Esophagus muscularis mucosa (tissue), 4 donors: ENCODE measurements around the gene MRC2. TPM values are rescaled to one million over a fixed set of nuclear protein-coding genes. Genes with fewer than 3 reads are reported as not detected.

ENCODE experiments used
- DNase-seq: peaks from one replicate; pipeline ENCODE4 v3.0.0-alpha.2; 2017; ENCODE audit errors: extremely low spot score
- H3K27ac ChIP-seq, 4 donors: fragments of 200-600 bp; sonication (generic); replicated peaks in 1 of 4; 1 replicate in 3 of 4; 2 replicates in 1 of 4; pipeline ENCODE4 v1.5.1; 2016 to 2019; ENCODE audit warnings: mild to moderate bottlenecking in 1 of 4
- H3K27me3 ChIP-seq, 4 donors: fragments of 200-600 bp; sonication (generic); one replicate each; pipeline versions ENCODE4 v1.5.1 to v1.6.0; 2016 to 2019
- H3K36me3 ChIP-seq, 4 donors: fragments of 200-600 bp; sonication (generic); one replicate each; pipeline ENCODE4 v1.5.1; 2016 to 2019
- H3K4me1 ChIP-seq, 4 donors: fragments of 200-600 bp; sonication (generic); one replicate each; pipeline ENCODE4 v1.5.1; 2016 to 2019
- H3K4me3 ChIP-seq, 4 donors: fragments of 200-600 bp; sonication (generic); 1 replicate in 2 of 4; 2 replicates in 2 of 4; pipeline ENCODE4 v1.5.1; 2016 to 2019; ENCODE audit warnings: mild to moderate bottlenecking in 4 of 4, moderate library complexity in 1 of 4
- H3K9me3 ChIP-seq, 4 donors: fragments of 200-600 bp; sonication (generic); 1 replicate in 3 of 4; 2 replicates in 1 of 4; pipeline ENCODE4 v1.5.1; 2016 to 2019
- CTCF ChIP-seq, 3 experiments: fragments of 200-600 bp in 2 of 3; fragments of 450-650 bp in 1 of 3; sonication (generic) in 2 of 3; IDR thresholded peaks; one replicate each; pipeline ENCODE4 v1.5.1; 2017 to 2019; ENCODE audit warnings: antibody characterized with exemption in 3 of 3, mild to moderate bottlenecking in 2 of 3, moderate library complexity in 1 of 3
- EP300 ChIP-seq: sonication (generic); formaldehyde crosslinking; IDR thresholded peaks from one replicate; pipeline ENCODE4 v1.6.1; 2017; ENCODE audit warnings: antibody characterized with exemption
- POLR2A ChIP-seq: fragments of 450-650 bp; IDR thresholded peaks from one replicate; pipeline ENCODE4 v1.6.1; 2017; ENCODE audit warnings: antibody characterized with exemption, moderate library complexity, mild to moderate bottlenecking, low read depth
- POLR2AphosphoS5 ChIP-seq, 2 donors: sonication (generic); formaldehyde crosslinking; IDR thresholded peaks; one replicate each; pipeline ENCODE4 v1.6.1; 2017; ENCODE audit warnings: antibody characterized with exemption in 2 of 2
- WGBS: methylation state at CpG from one replicate; pipeline ENCODE4 v1.1.5; 2018; 5-methylcytosine and 5-hydroxymethylcytosine counted together
- intact Hi-C: fragments of 100-400 bp; cut with DNase I; formaldehyde crosslinking; loops from one replicate; pipeline ENCODE4 v1.15.1; 2023
- total RNA-seq, 4 donors: library from RNA; depleted of rRNA; stranded (reverse); fragments of >200 nt; gene quantifications; one replicate each; pipeline versions ENCODE4 v1.1.0 to v1.2.1, GENCODE V29; 2016

The MRC2 gene
- total RNA-seq, 4 donors from 2014 or later, result 31.0 to 57.7 (median 40.4) TPM

- DNase-seq, result no peak
- 60% methylated on average over 11 of the region's 12 CpGs for WGBS
- Histone ChIP-seq H3K9me3 (no peaks in the 10 kb centered on the region), H3K4me3 (no peak overlapping the region), H3K27me3 (no peaks in the 10 kb centered on the region), H3K4me1 (peaks cover 6 to 21% (median 15%) of the 10 kb centered on the region in 4 donors), H3K27ac (no peak overlapping the region), H3K36me3 (peaks cover 0 to 4% (median 0%) of the 10 kb centered on the region in 4 donors)
- TF ChIP-seq CTCF (IDR thresholded peaks at IDR 0.05), result no peak
- no peak for TF ChIP-seq POLR2A
- TF ChIP-seq POLR2AphosphoS5 (IDR thresholded peaks at IDR 0.05), result no peak
- TF ChIP-seq EP300, result no peak
- intact Hi-C loops, result no loop called here
Measured at GRCh38 chr17:62675260-62675659, 47.8 kb downstream of the MRC2 start.

- no peak for TF ChIP-seq EP300
- intact Hi-C loops, result no loop called here
- no peak for DNase-seq
- no peak overlapping the region for H3K4me3 ChIP-seq
- peaks cover 0 to 9% (median 1%) of the 10 kb centered on the region in 4 donors for H3K36me3 ChIP-seq
- H3K27ac ChIP-seq, result no peak overlapping the region
- 81% methylated on average over 3 of the region's 4 CpGs for WGBS
- peaks cover 6 to 21% (median 15%) of the 10 kb centered on the region in 4 donors for H3K4me1 ChIP-seq
- no peaks in the 10 kb centered on the region for H3K9me3 ChIP-seq
- no peaks in the 10 kb centered on the region for H3K27me3 ChIP-seq
Measured at GRCh38 chr17:62675701-62676100, 48.2 kb downstream of the MRC2 start.

GRCh38 chr17:62676231-62676943 lies 48.9 kb downstream of the MRC2 start:
- TF ChIP-seq POLR2AphosphoS5 (IDR thresholded peaks at IDR 0.05), result no peak
- TF ChIP-seq CTCF (IDR thresholded peaks at IDR 0.05), result no peak
- TF ChIP-seq EP300, result no peak
- TF ChIP-seq POLR2A, result no peak
- intact Hi-C loops, result no loop called here
- 92% methylated on average over 16 of the region's 16 CpGs for WGBS
- DNase-seq, result no peak
- H3K9me3 ChIP-seq, result no peaks in the 10 kb centered on the region
- H3K4me1 ChIP-seq, result peaks cover 6 to 21% (median 15%) of the 10 kb centered on the region in 4 donors
- peaks cover 0 to 13% (median 2%) of the 10 kb centered on the region in 4 donors for H3K36me3 ChIP-seq
- no peaks in the 10 kb centered on the region for H3K27me3 ChIP-seq
- no peak overlapping the region for H3K27ac ChIP-seq
- H3K4me3 ChIP-seq, result no peak overlapping the region

- WGBS, result 93% methylated on average over 9 of the region's 18 CpGs
- no peak for DNase-seq
- Histone ChIP-seq H3K4me1 (peaks cover under 1 to 17% (median 14%) of the 10 kb centered on the region in 4 donors), H3K36me3 (peaks cover 0 to 13% (median 2%) of the 10 kb centered on the region in 4 donors), H3K27ac (no peak overlapping the region), H3K9me3 (no peaks in the 10 kb centered on the region), H3K27me3 (no peaks in the 10 kb centered on the region), H3K4me3 (no peak overlapping the region)
- intact Hi-C loops, result no loop called here
- no peak for TF ChIP-seq EP300
Measured at GRCh38 chr17:62676952-62677596, 49.6 kb downstream of the MRC2 start.

GRCh38 chr17:62678214-62678919 lies 50.9 kb downstream of the MRC2 start:
- H3K36me3 ChIP-seq, result peaks cover 0 to 13% (median 2%) of the 10 kb centered on the region in 4 donors
- H3K27me3 ChIP-seq, result no peaks in the 10 kb centered on the region
- peaks cover 0 to 17% (median 12%) of the 10 kb centered on the region in 4 donors for H3K4me1 ChIP-seq
- H3K4me3 ChIP-seq, result no peak overlapping the region
- intact Hi-C loops, result no loop called here
- 90% methylated on average over 6 of the region's 10 CpGs for WGBS
- H3K9me3 ChIP-seq, result no peaks in the 10 kb centered on the region
- no peak for TF ChIP-seq EP300
- no peak for DNase-seq
- no peak overlapping the region for H3K27ac ChIP-seq

- Histone ChIP-seq H3K4me3 (no peak overlapping the region), H3K27ac (no peak overlapping the region), H3K9me3 (no peaks in the 10 kb centered on the region), H3K36me3 (peaks cover 0 to 13% (median 2%) of the 10 kb centered on the region in 4 donors), H3K4me1 (peaks cover 0 to 9% (median 6%) of the 10 kb centered on the region in 4 donors), H3K27me3 (no peaks in the 10 kb centered on the region)
- intact Hi-C loops, result no loop called here
- no peak for TF ChIP-seq EP300
- no peak for TF ChIP-seq POLR2A
- TF ChIP-seq CTCF (IDR thresholded peaks at IDR 0.05), result no peak
- no peak for TF ChIP-seq POLR2AphosphoS5 (IDR thresholded peaks at IDR 0.05)
- no peak for DNase-seq
- 79% methylated on average over 32 of the region's 37 CpGs for WGBS
Measured at GRCh38 chr17:62679866-62680377, 52.5 kb downstream of the MRC2 start.
